GM21423 (cell line): ENCODE results near the gene MAN1B1.
"Not testable (repeated sequence)": the region's sequence is repeated elsewhere in the genome, so short reads cannot be mapped to it uniquely, and the experiment has no call there.

ENCODE experiments used
- ATAC-seq: cut with Tn5 transposase; IDR thresholded peaks from one replicate; pipeline ENCODE4 v1.9.1; 2021; ENCODE audit warnings: mild to moderate bottlenecking, moderate library complexity; ENCODE audit not compliant: unreplicated experiment

The MAN1B1 gene

DNA sequence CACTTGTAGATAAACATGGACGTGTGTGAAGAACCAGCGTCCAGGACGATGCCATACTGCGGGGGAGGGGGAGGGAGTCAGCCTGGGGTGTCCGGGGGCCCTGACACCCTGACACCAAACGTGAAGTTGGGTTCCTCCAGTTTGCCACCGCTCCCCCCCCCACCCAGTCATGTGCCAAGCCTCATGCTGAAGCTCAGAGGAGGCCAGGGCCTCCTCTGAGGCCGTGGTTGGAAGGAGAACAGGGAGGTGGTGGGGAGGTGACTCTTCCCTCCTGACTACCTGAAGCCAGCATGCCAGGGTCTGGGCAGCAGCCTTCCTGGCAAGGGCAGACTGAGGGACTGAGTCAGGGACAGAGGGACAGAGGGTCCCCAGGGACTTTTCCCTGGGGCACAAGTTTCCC is 34.5 kb upstream of the MAN1B1 start:
- no peak for ATAC-seq

DNA sequence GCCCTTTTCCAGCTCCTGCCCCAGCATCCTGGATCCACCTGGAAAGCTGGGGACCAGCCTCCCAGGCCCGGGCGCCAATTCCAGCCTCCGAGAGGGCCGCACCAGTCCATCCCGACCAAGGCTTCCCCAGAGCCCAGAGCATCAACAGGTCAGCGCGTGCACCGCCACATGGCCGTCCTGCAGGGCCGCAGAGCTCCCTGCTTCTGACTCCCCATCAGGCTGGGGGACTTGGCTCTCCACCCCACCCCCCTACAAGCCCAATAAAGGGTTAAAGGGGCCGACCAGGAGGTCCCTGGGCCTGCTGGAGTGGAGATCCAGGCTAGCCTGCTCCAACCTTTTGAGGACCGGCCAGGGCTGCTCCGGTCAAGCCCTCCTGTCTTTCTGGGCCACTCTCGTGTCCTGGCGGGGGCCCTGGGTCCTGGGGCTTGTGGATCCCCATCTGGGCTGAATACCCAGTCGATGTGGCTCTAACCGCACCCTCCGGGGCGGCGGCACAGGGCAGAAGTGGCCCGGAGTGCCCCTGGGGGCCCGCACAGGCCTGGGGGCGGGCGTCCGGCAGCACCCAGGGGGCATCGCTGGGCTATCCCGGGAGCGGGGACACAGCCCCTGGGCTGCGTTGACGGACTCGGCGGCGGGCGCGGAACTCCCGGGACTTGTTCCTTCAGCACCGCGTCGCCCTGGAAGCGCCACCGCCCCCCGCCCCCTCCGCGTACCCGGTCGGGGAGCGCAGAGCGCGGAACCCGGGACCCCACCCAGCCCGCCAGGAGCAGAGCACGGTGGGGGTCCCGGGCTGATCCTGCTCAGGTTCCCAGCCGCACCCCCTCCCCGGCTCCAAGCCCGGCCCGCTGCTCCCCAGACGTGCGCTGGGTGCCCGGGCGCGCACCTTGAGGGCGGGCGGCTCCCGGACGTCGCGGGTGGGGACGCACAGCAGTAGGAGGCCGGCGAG is 33.5 kb upstream of the MAN1B1 start:
- no peak for ATAC-seq

DNA sequence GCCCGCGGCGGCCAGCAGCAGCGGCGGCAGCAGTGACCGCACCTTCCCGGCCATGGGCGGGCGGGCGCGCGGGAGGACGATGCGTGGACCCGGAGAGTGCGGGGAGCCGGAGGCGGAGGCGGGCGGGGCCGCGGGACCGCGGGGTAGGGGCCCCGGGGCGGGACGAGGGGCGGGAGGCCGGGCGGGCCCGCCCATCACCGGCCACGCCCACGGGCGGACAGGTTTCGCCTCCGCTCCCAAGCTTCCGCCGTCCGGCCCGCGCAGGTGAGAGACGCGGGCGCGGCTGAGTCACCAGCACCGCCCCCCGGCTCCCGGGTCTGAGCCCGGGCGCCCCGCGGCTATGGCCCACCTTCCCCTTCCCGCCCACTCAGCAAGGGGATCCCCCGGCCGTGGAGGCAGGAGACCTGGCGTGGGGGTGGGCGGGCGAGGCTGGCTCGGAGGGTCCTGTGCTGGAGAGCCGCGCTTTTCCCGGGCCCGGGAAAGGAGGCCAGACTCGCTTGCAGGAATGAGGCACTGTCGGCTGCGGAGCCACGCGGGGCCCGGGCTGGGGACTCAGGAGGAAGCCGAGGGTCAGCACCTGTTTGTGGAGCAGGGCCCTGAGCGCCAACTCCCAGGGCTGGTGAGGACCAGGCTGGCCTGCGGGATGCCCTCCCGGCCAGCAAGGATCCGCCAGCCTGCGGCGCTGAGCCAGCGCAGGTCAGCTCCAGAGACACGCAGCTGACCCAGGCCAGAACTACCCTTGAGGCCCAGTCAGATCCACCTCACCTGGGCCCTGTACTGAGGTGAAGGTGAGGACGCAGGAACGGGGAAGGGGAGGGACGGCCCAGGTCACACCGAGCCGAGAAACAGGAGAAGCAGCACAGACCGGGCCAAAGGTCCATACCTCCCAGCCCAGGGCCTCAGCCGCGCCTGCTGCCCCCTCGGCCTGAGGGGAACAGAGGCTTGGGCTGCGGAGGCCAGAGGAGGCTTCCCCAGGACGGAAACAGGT is 32.5 kb upstream of the MAN1B1 start, which contains the start of gene ENTPD2:
ENTPD2 (minus strand) TSS at position 118 of the 988 bp plus-strand sequence; CDS start at position 54, 64 bp downstream.
- ATAC-seq: no peak

DNA sequence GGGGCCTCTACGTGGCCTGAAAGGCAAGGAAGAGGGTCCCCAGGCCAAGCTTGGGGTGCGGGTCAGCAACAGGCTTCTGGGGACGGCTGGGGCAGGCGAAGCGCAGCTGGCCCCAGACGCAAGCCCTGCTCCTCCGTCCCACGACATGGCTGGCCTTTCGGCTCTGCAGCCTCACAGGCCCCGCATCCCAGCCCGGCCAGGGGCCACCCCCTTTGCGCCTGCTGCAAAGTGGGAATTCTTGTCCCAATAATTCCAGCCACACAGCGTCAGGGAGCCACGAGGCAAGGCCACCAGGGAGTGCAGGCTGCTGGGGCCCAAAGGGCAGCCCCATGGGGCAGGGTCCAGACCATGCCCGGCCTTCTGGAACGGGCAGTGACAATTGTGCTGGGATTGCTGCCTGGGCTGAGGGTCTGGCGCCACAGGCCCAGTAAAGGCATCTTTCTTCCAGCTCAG is 31.8 kb upstream of the MAN1B1 start:
- ATAC-seq: no peak

DNA sequence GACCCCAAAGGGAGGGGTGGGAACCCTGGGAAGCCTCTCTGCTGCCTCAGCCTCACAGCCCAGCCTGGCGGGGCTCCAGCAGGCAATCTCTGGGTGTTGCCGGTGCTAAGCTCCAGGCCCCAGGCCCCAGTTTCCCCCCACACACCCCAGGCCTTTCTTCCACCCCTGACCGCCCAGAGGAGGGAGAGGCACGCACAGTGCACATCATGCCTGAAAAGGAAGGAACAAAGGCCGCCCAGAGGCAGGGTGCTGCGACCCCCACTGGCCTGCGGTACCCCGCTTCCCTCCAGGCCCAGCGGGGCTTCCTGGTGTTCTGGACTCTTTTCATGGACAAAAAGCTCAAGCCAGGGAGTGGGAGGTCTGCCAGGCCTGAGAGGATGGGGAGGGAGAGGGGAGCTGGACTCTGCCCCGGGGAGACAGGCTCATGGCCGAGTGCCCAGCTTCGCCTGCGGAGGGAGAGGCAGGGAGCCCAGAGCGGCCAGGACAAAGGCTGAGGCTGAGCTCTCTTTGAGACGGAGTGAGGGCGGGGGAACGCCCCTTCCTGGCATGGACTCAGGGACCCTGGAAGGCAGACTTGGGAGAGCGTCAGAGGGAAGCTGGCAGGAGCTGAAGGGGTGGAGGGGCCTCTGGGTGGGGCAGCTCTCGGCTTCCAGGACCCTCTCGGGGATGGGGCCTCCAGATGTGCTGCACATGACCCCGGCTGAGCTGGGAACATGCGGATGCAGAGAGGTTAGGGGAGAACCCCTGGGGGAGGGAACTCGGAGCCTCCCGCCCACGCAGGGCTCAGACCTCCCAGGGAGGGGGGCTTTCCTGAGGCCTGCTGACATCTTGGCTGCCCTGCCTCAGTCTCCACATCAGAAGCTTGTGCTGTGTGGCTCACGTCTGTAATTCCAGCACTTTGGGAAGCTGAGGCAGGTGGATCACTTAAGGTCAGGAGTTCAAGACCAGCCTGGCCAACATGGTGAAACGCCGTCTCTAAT is 31.1 kb upstream of the MAN1B1 start:
- ATAC-seq: no peak

DNA sequence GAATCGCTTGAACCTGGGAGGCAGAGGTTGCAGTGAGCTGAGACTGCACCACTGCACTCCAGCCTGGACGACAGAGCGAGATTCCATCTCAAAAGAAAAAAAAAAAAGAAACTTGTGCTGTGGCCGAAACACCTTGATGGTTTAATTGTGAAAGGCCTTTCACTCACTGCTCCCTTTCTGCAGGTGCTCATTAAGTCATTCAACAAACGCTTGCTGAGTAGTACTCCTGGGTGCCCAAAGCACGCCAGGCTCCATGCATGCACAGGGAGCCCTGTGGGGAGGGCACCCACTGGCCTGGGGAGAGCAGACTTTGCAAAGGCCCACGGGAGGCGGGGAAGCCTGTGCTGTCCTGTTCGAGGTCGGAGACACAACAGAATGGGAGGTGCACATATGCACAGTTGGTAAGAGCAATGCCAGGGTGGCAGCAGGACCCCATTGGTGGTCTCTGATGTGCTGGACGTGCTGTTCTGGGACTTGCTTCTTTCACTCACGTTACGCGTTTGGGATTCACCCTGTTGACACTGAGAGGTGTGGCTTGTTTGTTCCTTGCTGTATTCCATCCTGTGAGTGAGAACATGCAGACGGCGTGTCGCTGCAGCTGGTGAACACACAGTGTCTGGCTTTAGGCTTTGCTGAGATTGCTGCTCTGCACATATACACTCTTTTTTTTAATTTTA is 29.9 kb upstream of the MAN1B1 start:
- no peak for ATAC-seq

DNA sequence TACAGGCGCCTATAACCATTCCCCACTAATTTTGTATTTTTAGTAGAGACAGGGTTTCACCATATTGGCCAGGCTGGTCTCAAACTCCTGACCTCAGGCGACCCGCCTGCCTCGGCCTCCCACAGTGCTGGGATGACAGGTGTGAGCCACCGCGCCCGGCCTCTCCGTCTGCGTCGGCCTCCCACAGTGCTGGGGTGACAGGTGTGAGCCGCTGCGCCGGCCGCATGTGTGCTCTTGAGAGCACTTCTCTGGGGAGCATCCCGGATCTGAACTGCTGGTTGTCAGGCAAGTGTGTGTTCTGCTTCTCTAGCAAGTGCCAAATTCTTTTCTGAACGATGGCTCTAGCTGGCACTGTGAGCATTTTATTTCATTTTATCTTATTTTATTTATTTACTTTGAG is 29.2 kb upstream of the MAN1B1 start:
- ATAC-seq: no peak

DNA sequence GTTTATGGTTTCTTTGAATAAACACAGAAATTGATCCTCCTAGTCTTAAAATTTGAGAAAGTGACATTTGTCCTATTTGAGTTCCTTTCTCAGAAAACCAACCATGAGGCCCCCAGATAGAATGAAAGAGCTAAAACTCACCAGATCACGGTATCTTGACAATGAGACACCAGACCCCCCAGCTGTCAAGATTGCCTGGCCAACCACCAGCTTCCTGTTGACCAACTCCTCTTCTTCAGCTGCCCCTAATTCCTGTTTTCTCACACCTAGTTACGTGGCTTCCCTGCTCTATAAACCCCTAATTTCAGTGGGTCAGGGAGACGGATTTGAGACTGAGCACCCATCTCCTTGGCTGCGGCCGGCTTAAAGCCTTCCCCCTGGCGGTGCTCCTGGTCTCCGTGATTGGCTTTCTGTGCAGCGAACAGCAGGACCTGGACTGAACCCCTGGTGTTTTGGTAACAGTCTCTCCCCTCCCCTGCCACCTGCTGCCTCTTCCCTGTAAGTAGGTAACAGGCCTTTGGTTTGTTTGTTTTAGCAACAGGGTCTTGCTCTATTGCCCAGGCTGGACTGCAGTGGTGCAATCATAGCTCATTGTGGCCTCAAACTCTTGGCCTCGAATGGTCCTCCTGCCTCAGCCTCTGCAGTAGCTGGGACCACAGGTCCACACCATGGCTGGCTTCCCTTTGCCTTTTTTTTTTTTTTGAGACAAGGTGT is 28.1 kb upstream of the MAN1B1 start:
- no peak for ATAC-seq

DNA sequence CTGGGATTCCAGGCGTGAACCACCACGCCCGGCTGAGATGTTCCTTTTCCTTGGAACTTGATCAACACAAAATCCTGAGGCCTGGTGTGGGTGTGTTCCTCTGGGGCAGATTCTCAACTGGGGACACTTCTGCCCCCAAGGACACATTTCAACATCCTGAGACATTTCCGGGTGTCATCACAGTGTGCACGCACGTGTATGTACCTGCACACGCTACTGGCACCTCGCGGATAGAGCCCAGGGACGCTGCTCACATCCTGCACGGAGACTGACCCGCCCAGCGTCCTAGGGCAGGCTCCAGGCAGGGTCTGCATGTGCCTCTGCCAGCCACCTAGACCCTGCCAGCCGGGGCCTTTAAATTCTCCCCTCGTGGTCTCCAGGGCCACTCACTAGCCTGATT is 24.4 kb upstream of the MAN1B1 start:
- ATAC-seq: no peak

DNA sequence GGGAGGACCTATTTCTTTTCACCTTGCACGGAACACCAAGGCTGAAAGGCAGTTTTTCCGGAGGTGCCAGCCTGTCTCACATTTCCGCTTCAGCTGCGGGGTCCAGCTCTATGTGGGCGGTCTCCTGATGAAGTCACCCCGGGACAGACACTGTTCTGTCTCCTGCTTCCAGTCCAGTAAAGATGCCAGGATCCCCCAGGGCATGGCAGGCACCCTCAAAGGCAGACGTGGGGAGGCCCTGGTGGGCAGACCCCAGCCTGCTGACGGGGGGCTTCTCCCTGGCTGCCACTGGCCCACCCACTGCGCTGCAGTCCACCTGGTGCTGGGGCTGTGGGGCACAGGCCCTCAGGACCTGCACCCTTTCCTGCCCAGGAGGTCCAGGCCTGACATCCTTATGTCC is 24.0 kb upstream of the MAN1B1 start:
- not testable (repeated sequence) for ATAC-seq

DNA sequence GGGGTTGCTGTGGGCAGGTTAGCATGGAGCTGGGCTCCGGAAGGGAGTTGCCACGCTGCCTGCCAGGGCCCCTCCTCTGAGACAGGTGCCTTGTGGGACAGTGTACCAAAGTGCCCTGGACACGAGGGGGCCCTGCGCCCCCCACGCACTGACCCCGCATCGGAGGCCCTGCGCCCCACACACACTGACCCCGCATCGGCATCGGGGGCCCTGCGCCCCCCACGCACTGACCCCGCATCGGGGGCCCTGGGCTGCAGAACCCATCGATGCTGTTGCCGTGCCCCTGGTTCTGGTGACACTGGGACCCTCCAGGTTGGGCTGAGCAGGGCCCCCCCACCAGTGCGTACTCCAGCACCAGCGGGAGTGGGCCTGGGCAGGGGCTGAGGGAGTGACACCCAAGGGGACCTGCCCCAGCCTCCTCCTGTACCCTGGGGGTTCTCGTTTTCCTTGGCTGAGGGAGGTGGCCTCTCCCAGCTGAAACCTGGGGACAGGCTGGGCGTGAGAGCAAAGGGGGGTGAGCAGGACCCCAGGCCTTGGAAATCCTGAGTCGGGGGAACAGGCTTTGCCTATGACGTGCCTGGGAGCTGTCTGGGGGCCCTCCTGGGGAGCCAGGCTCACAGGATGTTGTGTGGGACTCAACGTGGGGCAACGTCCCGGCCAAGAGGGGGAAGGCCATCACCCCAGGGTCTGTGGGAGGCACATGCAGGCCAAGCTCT is 23.3 kb upstream of the MAN1B1 start:
- ATAC-seq: no peak

DNA sequence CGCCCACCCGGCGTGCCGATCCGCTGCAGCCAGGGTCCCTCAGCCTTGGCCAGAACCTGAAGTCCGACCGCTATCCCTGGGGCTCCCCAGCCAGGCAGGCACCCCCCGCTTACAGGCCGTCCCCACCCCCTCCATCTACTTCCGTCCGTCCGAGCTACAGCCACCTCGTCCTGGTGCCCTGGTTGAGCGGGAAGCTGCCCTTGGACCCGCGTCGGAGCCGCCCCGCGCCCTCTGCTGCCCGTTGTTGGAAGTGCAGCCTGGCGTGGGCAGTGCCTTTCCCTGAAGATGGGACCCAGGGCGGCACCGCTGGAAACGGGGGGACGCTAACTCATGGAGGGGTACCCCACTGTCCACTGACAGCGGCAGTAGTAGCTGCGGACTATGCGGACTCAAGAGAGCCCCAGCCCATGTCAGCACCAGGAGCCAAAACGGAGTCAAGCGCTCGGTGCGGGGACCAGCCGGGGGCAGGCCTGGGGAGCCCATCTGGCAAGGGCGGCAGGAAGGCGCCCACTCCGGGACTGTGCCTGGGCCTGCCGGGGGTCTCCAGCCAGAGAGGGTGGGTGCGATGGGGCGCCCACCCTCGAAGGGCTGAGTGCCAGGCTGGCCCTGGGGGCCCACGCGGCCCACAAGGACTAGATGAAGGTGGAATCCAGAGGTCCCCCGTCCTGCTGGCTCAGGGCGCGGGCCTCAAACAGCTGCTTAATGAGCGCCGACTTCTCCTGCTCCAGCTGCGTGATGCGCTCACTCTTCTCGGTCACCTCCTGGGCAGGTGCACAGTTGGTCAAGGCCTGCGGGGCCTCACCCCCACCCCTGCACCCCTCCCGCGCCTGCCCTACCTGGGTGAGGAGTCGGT is 22.5 kb upstream of the MAN1B1 start:
- no peak for ATAC-seq

DNA sequence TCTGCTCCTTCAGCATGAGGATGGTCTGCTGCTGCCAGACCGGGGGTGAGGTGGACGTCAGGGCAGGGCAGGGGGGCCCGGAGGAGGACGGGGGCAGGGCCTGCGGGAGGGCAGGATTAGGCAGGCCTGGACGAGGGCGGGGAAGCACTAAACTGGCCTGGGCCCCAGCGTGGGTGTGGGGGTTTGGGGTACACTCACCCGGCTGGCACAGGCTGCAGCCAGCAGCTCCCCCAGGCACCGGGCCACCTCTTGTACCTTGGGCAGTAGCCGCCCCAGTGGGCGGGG is 22.0 kb upstream of the MAN1B1 start:
- no peak for ATAC-seq

DNA sequence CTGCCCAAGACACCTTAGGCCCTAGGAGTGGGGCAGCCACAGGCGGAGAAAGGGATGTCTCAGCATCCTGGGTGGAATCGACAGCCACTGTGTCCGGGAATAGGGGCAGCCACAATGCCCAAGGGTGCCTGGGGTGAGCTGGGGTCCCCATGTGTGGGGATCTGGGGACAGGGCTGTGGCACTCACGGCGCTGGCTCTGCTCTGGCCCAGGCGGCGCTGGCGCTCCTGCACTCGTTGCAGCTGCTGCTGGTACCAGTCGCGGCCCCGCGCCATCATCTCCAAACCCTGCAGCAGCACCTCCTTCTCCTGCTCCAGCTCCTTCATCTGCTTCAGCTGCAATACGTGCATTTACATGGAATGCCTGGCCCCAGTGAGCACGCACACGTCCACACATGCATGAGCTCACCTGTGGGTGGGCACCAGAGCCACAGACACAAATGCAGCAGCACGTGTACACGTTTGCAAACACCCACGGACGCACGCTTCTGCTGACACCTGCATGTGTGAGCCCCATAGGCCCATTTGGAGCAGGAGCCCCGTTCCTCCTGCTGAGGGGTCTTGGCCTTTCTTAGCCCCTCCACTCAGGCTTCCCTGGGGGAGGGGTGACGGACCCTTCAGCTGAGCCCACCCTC is 21.3 kb upstream of the MAN1B1 start:
- ATAC-seq: no peak

DNA sequence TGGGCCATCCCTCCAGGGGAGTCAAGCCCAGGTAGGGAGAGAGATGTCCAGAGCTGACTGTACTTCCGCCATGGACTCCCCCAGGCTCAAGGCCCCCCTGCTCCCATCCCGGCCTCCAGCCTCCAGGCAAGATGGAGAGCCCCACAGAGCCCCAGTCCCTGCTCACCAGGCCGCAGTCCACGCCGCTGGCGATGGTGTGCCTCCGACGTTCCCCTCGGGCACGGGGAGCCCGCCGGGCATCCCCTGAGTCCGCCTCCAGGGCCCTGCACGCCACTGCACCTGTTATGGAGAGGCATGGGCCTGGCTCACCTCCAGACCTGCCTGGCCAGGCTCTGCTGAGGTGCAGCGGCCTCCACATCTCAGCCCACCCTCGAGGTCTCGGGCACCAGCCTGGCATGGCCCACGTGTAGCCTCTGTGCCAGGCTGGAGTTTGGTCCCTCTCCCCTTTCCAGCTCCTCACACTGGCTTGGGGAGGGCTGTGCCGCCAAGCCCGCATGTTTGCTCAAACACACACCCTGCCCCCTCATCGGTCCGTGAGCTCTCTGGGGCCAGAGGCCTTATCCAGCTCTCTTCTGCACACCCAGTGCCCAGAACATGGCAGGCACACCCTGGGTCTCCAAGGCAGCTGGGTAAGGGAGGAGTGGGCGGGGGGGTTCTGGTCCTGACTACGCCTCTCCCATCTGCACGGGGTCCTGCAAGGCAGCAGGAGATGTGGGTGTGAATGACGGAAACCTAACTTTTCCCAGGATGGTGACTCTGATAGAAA is 20.5 kb upstream of the MAN1B1 start:
- ATAC-seq: no peak

DNA sequence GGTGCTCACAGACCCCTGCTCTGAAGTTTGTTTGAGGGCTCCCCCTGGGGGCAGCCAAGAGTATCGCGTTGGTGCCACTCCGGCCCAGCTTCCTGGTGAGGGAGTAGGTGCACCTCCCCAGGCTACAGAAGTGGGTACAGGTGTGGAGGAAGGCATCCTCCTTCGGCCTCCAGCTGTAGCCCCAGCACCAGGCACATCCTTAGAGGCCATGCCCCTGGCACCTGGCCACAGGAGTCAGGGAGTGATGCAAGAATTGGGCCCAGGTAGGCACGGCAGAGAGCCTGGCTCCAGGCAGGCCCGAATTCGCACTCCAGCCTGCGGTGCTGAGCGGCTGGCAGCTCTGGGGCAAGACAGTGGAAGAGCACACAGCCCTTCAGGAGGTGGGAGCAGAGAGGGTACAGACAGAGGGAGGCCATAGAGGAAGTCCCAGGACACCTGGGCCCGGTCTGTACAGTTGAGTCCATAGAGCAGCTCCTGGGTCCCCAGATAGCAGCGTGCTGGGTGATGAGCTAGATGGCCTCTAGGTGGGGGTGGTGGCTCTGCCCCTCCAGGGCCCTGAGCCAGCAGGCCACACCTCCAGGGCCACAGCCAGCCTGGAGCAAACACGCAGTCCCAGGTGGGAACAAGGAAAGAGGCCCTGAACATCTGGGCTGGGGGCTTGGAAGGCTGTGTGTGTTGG is 18.8 kb upstream of the MAN1B1 start:
- ATAC-seq: no peak
